ENCODE data around the gene MROH8. TPM values are rescaled to one million over a fixed set of nuclear protein-coding genes. Genes with fewer than 3 reads are reported as not detected.
"Not testable (repeated sequence)": the region's sequence is repeated elsewhere in the genome, so short reads cannot be mapped to it uniquely, and the experiment has no call there.

Gene MROH8
- polyA plus RNA-seq, 1 experiment: 2.5 TPM

- POLR2A ChIA-PET: no interaction called here
- no peak for TF ChIP-seq CTCF (IDR thresholded peaks at IDR 0.05; ENCODE audit: low read depth, low read length)
- H3K27me3 ChIP-seq (ENCODE audit: control insufficient read depth, insufficient read depth, low read length): no peaks in the 10 kb centered on the region
- no peak for DNase-seq (ENCODE audit: low read depth, low spot score)
- H3K27ac ChIP-seq (ENCODE audit: low read depth, low read length): no peak overlapping the region
- no peak overlapping the region for H3K4me3 ChIP-seq (ENCODE audit: low read depth, low read length)
- no peaks in the 10 kb centered on the region for H3K9me3 ChIP-seq (ENCODE audit: control insufficient read depth, insufficient read depth, low read length)
- CTCF ChIA-PET: interaction anchor here (0.7 to 0.9 kb wide), 2 partner anchors 18 to 19 kb away, joined by 3 to 5 read pairs; partner anchors contain the start of gene RBL1
Measured at GRCh38 chr20:37077009-37077408, 102.3 kb downstream of the MROH8 start.

GRCh38 chr20:37075932-37076685 is 103.2 kb downstream of the MROH8 start:
- DNase-seq (ENCODE audit: low read depth, low spot score): no peak
- no peak overlapping the region for H3K27ac ChIP-seq (ENCODE audit: low read depth, low read length)
- CTCF ChIA-PET: no interaction called here

GRCh38 chr20:37072293-37073196 is 106.8 kb downstream of the MROH8 start:
- ChIA-PET POLR2A (no interaction called here), CTCF (interaction anchor here (1.3 kb wide), 1 partner anchor 9 kb away, joined by 4 read pairs; no protein-coding TSS in a partner anchor)
- DNase-seq (ENCODE audit: low read depth, low spot score): no peak
- H3K27me3 ChIP-seq (ENCODE audit: control insufficient read depth, insufficient read depth, low read length): no peaks in the 10 kb centered on the region
- H3K9me3 ChIP-seq (ENCODE audit: control insufficient read depth, insufficient read depth, low read length): no peaks in the 10 kb centered on the region
- H3K27ac ChIP-seq (ENCODE audit: low read depth, low read length): no peak overlapping the region
- TF ChIP-seq CTCF (IDR thresholded peaks at IDR 0.05; ENCODE audit: low read depth, low read length): no peak
- no peak overlapping the region for H3K4me3 ChIP-seq (ENCODE audit: low read depth, low read length)

More at GRCh38 chr20:37075932-37076685, 103.2 kb downstream of the MROH8 start:
- no peaks in the 10 kb centered on the region for H3K9me3 ChIP-seq (ENCODE audit: control insufficient read depth, insufficient read depth, low read length)
- no peak for TF ChIP-seq CTCF (IDR thresholded peaks at IDR 0.05; ENCODE audit: low read depth, low read length)
- H3K27me3 ChIP-seq (ENCODE audit: control insufficient read depth, insufficient read depth, low read length): no peaks in the 10 kb centered on the region
- POLR2A ChIA-PET: no interaction called here
- H3K4me3 ChIP-seq (ENCODE audit: low read depth, low read length): no peak overlapping the region

DNA sequence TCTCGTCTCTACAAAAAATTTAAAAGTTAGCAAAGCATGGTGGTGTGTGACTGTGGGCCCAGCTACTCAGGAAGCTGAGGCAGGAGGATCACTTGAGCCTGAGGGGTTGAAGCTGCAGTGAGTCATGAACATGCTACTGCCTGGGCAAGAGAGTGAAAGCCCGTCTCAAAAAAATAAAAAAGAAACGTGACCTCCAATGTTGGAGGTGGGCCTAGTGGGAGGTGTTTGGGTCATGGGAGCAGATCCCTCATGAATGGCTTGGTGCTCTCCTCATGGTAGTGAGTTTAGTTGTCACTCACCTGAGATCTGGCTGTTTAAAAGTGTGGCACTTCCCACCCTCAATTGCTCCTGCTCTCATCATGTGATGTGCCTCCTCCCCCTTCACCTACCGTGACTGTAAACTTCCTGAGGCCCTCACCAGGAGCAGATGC is 107.9 kb downstream of the MROH8 start:
- ChIA-PET CTCF (interaction anchor here (1.4 kb wide), 1 partner anchor 64 kb away, joined by 3 read pairs; no protein-coding TSS in a partner anchor), POLR2A (no interaction called here)
- H3K27ac ChIP-seq (ENCODE audit: low read depth, low read length): no peak overlapping the region
- TF ChIP-seq CTCF (IDR thresholded peaks at IDR 0.05; ENCODE audit: low read depth, low read length): no peak
- H3K27me3 ChIP-seq (ENCODE audit: control insufficient read depth, insufficient read depth, low read length): no peaks in the 10 kb centered on the region
- DNase-seq (ENCODE audit: low read depth, low spot score): no peak
- no peaks in the 10 kb centered on the region for H3K9me3 ChIP-seq (ENCODE audit: control insufficient read depth, insufficient read depth, low read length)
- H3K4me3 ChIP-seq (ENCODE audit: low read depth, low read length): no peak overlapping the region

DNA sequence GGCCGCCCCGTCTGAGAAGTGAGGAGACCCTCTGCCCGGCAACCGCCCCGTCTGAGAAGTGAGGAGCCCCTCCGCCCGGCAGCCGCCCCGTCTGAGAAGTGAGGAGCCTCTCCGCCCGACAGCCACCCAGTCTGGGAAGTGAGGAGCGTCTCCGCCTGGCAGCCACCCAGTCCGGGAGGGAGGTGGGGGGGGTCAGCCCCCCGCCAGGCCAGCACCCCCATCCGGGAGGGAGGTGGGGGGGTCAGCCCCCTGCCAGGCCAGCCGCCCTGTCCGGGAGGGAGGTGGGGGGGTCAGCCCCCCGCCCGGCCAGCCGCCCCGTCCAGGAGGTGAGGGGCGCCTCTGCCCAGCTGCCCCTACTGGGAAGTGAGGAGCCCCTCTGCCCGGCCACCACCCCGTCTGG is 109.8 kb downstream of the MROH8 start:
- not testable (repeated sequence) for DNase-seq (ENCODE audit: low read depth, low spot score); H3K9me3 ChIP-seq (ENCODE audit: control insufficient read depth, insufficient read depth, low read length); H3K27me3 ChIP-seq (ENCODE audit: control insufficient read depth, insufficient read depth, low read length)

More for the DNA sequence above, 109.8 kb downstream of the MROH8 start:
- CTCF ChIA-PET; POLR2A ChIA-PET; H3K4me3 ChIP-seq (ENCODE audit: low read depth, low read length); H3K27ac ChIP-seq (ENCODE audit: low read depth, low read length): not testable (repeated sequence)
